Stimulated activated CD8-positive, alpha-beta memory T cell treated with anti-CD3 and anti-CD28 coated beads, Interleukin-7, amount 100 ng/mL, for 4 hours (primary cell): ENCODE results near the gene DNAH14.
"Not testable (repeated sequence)": the region's sequence is repeated elsewhere in the genome, so short reads cannot be mapped to it uniquely, and the experiment has no call there.

Experiments used
- DNase-seq, 2 donors: peaks; one replicate each; pipeline ENCODE4 v3.0.0-alpha.2; 2020; ENCODE audit warnings: low read depth in 2 of 2

The DNAH14 gene

DNA sequence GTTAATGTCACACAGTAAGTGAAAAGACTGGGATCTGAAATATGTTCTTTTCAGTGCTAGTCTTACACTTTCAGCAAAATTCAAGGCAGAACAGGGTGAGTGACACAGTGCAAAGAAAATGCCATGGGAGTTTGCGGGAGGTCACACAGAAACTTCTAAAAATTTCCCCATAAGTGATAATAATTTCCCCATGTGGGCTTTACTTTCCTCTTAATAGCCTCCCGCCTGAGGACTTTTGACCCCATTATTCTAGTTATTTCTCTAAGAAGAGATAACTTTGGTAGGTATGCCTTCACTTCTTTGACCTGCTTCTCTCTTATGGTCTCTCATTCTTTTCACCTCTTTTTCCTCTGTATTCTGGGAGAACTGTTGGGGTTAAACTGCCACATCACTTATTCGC lies 8.1 kb upstream of the DNAH14 start:
- DNase-seq = no peak

DNA sequence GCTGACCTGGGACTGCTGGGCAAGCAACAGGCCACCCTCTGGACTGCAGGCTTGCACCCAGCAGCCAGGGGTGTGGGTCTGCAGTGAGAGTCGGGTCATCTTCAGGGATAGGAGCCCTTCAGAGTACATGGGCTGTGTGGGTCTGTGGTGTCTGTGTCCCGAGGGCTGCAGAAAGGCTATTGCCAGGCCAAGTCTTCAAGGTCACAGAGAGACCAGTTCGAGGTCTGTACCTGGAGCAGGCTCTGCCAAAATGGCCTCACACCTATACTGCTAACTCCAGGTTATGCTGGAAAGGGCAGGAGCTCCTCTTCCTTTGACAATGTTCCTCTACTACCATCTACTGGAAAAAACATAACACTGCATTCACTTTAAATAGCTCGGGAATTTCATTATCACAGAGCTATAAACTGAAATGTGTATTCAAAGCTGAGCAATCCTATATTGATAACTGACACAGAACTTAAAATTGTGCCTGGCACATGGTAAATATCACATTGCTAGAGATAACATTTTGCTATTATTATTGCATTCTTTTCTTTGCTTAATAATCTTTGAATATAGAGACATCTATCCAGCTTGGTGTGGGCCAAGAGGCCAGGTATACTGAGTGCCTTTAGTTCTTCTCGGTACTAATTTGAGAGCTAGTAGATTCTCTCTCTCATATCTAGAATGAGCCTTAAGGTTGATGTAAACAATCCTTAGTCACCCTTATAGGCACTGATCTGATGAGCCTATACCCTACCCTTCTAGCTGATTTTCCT lies 6.9 kb upstream of the DNAH14 start:
- no peak for DNase-seq

DNA sequence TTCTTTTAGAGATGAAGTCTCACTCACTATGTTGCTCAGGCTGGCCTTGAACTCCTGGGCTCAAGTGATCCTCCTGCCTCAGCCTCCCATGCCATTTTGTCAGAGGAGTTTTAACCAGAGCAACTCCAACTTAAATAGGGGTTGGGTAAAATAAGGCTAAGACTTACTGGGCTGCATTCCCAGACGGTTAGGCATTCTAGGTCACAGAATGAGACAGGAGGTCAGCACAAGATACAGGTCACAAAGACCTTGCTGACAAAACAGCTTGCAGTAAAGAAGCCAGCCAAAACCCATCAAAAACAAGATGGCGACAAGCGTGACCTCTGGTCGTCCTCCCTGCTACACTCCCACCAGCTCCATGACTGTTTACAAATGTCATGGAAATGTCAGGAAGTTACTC lies 5.7 kb upstream of the DNAH14 start:
- DNase-seq = no peak

DNA sequence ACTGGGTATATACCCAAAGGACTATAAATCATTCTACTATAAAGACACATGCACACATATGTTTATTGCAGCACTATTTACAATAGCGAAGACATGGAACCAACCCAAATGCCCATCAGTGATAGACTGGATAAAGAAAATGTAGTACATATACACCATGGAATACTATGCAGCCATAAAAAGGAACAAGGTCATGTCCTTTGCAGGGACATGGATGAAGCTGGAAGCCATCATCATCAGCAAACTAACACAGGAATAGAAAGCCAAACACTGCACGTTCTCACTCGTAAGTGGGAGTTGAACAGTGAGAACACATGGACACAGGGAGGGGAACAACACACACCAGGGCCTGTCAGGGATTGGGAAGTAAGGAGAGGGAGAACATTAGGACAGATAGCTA lies 1.8 kb upstream of the DNAH14 start:
- DNase-seq = not testable (repeated sequence)

DNA sequence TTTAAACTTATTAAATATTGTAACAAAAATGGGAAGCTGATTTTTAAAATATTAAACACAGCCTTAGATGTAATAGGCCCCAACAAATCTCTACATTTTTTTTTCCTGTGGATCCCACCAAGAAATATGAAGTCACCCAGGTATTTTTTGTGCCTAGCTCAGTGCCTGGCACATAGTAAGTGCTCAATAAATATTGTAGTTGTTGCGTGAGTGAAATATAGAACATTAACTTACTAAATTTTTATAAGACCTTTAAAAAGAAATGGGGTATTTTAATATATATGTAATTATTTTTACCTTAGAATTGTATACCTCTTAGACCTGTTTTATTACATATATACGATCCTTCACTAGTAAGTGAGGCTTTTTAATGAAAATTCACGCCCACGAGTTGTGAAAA lies 569 bp upstream of the DNAH14 start:
- no peak for DNase-seq

DNA sequence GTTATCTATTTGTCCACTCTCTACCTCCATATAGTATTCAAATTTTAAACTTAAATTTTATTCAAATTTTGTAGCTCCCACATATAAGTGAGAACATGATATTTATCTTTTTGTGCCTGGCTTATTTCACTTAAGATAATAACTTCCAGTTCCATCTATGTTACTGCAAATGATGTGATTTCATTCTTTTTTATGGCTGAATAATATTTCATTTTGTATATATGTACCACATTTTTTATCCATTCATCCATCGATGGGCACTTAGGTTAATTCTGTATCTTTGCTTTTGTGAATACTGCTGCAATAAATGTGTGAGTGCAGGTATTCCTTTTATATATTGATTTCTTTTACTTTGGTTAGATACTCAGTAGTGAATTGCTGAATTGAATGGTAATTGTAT lies 2.1 kb downstream of the DNAH14 start:
- DNase-seq = no peak

DNA sequence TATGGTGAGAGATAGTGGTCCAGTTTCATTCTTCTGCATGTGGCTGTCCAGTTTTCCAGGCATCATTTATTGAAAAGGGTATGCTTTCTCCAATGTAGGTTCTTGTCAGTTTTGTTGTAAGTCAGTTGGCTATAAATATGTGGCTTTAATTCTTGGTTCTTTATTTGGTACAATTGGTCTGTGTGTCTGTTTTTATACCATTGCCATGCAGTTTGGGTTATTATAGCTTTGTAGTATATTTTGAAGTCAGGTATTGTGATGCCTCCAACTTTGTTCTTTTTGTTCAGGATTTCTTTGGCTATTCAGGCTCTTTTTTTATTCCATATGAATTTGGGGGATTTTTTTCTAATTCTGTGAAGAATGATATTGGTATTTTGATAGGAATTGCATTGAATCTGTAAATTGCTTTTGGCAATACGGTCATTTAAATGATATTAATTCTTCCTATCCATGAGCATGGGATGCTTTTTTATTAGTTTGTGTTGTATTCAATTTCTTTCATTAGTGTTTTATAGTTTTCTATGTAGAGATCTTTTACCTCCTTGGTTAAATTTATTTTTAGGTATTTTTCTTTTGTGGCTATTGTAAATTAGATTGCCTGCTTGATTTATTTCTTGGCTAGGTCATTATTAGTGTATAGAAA lies 3.3 kb downstream of the DNAH14 start:
- no peak for DNase-seq

DNA sequence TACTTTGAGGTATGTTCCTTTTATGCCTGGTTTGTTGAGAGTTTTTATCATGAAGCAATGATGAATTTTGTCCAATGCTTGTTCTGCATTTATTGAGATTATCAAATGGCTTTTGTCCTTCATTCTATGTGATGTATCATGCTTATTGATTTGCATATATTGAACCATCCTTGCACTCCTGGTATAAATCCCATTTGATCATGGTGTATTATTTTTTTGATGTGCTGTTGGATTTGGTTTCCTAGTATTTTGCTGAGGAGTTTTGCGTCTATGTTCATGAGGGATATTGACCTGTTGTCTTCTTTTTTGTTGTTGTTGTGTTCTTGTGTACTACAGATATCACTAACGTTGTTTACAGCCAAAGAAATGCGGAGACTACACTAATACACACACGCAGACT lies 4.1 kb downstream of the DNAH14 start:
- no peak for DNase-seq

DNA sequence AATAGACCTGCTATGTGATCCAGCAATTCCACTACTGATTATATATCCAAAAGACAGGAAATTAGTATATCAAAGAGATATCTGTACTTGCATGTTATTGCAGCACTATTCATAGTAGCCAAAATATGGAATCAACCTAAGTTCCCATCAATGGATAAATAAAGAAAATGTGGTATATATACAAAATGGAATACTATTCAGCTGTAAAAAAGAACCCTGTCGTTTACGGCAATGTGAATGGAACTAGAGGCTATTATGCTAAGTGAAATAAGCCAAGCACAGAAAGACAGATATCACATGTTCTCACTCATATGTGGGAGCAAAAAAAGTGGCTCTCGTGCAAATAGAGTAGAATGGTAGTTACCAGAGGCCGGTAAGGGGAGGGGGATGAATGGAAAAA lies 9.2 kb downstream of the DNAH14 start:
- no peak for DNase-seq

DNA sequence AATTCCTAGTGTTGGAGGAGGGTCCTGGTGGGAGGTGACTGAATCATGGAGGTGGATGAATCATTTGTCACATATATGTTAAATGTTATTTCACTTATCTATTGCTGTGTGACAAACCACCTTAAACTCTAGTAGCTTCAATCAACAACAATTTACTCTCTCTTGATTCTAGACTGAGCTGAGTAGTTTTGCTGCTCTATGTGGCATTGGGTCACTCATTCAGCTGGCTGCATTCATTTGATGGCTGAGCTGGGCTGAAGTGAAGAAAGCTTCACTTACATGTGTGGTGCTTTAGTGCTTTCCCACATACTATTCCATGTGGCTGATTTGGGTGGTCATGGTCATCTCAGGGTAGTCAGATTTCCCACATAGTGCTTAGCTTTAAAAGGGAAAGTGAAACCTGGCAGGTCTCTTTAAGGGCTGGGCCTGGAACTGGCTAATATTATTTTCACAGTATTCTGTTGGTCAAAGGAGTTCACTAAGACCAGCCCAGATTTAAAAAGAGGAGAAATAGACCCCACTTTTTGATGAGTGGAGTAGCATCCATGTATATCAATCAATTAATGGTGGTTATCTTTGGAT lies 10.5 kb downstream of the DNAH14 start:
- DNase-seq = no peak

DNA sequence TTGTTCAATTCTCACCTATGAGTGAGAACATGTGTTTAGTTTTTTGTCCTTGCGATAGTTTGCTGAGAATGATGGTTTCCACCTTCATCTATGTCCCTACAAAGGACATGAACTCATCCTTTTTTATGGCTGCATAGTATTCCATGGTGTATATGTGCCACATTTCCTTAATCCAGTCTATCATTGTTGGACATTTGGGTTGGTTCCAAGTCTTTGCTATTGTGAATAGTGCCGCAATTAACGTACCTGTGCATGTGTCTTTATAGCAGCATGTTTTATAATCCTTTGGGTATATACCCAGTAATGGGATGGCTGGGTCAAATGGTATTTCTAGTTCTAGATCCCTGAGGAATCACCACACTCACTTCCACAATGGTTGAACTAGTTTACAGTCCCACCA lies 11.3 kb downstream of the DNAH14 start:
- not testable (repeated sequence) for DNase-seq

DNA sequence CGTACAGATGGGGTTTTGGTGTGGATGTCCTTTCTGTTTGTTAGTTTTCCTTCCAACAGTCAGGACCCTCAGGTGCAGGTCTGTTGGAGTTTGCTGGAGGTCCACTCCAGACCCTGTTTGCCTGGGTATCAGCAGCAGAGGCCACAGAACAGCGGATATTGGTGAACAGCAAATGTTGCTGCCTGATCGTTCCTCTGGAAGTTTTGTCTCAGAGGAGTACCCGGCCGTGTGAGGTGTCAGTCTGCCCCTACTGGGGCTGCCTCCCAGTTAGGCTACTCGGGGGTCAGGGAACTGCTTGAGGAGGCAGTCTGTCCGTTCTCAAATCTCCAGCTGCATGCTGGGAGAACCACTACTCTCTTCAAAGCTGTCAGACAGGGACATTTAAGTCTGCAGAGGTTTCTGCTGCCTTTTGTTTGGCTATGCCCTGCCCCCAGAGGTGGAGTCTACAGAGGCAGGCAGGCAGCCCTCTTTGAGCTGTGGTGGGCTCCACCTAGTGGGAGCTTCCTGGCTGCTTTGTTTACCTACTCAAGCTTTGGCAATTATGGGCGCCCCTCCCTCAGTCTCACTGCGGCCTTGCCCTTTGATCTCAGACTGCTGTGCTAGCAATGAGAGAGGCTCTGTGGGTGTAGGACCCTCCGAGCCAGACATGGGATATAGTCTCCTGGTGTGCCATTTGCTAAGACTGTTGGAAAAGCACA lies 16.3 kb downstream of the DNAH14 start:
- DNase-seq = not testable (repeated sequence)

DNA sequence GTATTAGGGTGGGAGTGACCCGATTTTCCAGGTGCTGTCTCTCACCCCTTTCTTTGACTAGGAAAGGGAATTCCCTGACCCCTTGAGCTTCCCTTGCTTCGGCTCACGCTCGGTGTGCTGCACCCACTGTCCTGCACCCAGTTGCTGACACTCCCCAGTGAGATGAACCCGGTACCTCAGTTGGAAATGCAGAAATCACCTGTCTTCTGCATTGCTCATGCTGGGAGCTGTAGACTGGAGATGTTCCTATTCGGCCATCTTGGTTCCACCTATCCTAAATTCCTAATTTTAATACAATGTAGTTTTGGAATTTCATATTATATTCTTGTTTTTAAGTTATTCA lies 16.8 kb downstream of the DNAH14 start:
- DNase-seq = not testable (repeated sequence)

DNA sequence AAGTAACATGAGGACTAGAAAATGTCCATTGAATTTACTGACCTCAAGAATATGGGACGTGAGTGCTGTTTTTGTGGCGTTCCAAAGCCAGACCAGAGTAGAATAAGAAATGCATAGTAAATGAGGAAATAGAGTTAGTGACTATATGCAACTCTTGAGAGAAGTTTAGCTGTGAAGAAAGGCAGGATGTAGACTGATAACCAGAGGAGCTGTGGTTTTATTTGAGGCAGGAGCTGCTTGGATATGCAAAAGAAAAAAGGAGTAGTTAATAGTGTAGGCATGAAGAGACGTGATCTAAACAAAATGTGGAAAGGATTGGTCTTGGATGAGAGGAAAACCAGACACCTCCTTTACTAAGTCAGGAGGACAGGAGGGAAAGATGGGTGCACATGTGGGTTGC lies 28.2 kb downstream of the DNAH14 start:
- DNase-seq = no peak

DNA sequence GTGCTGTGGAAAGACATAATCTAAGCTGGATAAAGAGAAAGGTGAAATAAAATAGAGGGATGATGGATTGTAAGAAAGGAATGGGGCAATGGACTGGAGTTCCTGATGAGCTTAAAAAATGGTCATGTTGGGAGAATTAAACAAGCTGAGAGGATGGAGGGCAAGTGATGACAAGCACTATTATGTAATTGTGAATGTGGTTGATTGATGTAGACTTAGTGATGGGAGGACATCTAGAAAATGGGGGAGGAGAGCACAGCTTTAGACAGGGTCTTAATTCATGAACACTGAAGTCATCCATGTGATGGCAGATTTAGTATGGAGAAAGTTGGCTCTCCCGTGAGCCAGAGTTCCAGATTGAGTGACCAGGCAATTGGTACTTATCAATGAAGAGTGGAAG lies 29.0 kb downstream of the DNAH14 start:
- no peak for DNase-seq

DNA sequence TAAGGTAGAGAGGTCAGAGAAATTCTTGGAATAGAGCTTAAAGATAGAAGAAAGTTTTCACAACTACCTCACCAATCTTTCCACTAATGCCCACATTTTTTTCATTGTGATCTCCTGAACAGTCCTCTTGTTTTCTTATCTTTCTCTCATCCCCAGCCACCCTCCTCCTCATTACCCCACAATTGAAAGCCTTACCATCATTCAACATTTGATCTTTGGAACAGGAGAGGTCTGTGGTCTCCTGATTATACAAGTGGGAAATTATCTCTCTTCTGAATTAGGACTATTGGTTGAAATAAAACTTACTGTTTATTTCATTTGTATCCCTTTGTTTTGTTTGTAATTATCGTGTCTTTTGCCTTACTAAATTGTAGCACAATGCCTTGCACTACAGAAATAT lies 29.6 kb downstream of the DNAH14 start:
- no peak for DNase-seq

DNA sequence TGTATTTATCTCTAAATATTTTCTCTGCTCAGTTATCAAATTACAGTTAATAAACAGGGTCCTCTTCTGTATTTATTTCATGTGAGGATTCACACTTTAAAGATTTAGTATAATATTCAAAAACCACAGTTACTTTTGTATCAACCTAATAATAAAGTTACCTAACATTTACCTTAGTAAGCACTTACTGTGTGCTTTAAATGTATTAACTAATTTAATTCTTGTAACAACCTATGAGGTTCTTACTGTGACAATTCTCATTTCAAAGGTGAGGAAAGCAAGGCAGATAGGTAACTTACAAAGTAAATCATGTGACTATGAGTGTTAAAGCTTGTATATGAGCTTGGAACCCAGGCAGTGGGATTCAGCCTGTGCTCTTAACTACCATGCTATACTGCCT lies 30.2 kb downstream of the DNAH14 start:
- DNase-seq = no peak

DNA sequence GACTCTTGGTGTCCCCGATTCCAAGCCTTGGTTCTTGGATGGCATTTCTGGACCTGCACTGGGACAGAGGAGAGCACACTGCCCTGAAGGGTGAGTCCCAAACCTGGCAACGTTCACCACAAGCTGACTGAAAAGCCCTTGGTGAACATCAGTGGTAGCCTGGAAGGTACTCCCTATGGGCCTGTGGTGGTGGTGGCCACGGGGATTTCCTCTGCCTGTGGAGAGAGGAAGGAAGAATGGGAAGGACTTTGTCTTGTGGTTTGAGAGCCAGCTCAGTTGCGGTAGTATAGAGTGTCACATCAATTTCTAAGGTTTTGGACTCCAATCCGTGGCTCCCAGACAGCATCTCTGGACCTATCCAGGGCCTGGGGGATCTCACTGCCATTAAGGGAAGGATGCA lies 50.7 kb downstream of the DNAH14 start:
- no peak for DNase-seq

DNA sequence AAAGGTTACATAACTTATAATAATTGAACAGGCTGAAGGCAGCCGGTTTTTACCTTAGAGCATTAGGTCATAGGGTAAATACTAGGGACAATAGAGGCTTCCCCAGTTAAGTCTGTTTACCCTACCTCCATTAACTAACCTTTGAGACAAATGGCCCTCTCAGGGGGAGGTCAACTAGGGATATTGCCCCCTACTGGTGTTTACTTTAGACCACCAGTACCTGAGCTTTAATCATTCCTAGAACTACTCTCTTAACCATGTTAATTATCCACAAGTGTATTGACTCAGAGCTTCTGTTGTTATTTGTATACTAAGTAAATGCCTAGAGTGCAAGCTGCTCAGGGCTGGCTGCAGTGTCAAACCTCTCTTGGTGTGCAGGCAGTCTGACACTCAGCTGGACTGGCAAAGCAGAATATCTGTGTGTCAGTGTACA lies 52.5 kb downstream of the DNAH14 start:
- DNase-seq = not testable (repeated sequence)

DNA sequence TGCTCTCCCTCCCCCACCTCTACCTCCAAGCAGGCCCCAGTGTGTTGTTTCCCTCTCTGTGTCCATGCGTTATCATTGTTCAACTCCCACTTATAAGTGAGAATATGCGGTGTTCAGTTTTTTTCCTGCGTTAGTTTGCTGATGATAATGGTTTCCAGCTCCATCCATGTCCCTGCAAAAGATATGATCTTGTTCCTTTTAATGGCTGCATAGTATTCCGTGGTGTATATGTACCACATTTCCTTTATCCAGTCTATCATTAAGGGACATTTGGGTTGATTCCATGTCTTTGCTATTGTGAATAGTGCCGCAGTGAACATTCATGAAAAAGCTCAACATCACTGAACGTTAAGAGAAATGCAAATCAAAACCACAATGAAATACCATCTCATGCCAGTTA lies 58.6 kb downstream of the DNAH14 start:
- no peak for DNase-seq

DNA sequence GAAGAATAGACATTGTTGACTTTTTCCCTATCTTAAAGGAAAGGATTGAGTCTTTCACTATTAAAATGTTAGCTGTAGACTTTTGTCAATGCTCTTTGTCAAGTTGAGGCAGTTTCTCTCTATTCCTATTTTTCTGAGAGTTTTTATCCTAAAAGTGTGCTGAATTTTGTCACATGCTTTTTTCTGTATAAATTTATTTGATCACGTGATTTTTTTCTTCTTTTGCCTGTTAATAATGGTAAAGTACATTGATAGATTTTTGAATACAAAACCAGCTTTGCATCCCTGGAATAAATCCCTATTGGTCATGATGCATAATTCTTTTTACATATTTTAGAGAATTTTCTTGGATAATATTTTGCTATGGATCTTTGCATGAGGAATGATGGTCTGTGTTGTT lies 60.1 kb downstream of the DNAH14 start:
- no peak for DNase-seq

DNA sequence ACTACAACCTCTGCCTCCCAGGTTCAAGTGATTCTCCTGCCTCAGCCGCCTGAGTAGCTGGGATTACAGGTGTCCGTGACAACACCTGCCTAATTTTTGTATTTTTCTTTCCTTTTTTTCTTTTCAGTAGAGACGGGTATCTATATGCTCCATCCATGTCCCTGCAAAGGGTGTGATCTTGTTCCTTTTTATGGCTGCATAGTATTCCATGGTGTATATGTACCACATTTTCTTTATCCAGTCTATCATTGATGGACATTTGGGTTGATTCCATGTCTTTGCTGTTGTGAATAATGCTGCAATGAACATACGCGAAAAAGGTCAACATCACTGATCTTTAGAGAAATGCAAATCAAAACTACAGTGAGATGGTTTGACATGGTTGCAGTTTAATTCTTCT lies 62.1 kb downstream of the DNAH14 start:
- DNase-seq = not testable (repeated sequence)

DNA sequence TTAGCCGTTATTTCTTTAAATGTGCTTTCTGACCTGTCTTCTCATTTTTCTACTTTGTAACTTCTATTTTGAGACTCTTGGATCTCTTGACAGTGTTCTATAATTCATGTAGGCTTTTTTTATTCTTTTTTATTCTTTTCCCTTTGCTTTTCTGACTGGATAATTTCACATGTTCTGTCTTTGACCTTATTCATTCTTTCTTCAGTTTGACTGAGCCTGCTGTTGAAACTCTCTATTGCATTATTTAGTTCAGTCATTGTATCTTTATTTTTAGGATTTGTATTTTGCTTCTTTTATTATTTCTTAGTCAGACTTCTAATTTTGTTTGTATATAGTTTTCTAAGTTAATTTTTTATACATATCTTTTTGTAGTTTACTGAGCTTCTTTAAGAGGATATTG lies 66.1 kb downstream of the DNAH14 start:
- no peak for DNase-seq
